Prostate gland (tissue), 2 donors: ENCODE measurements around the gene NFIX. TPM values are rescaled to one million over a fixed set of nuclear protein-coding genes. Genes with fewer than 3 reads are reported as not detected.

Experiments used
- DNase-seq: peaks from one replicate; pipeline ENCODE4 v3.0.0-alpha.2; 2019; ENCODE audit warnings: low spot score
- H3K27ac ChIP-seq, 2 donors: fragments of 200-600 bp; sonication (generic); 2 replicates each; pipeline ENCODE4 v1.5.1; 2017 to 2019
- H3K27me3 ChIP-seq: fragments of 200-600 bp; sonication (generic); replicated peaks from 2 replicates; pipeline ENCODE4 v1.5.1; 2019; ENCODE audit not compliant: insufficient read depth
- H3K36me3 ChIP-seq, 2 donors: fragments of 200-600 bp; sonication (generic); 1 replicate in 1 of 2; 2 replicates in 1 of 2; pipeline versions ENCODE4 v1.5.1 to v1.8.1; 2017 to 2019
- H3K4me1 ChIP-seq: fragments of 200-600 bp; sonication (generic); replicated peaks from 2 replicates; pipeline ENCODE4 v1.5.1; 2019
- H3K4me3 ChIP-seq, 2 donors: fragments of 200-600 bp; sonication (generic); 2 replicates each; pipeline ENCODE4 v1.5.1; 2017 to 2019
- H3K9me3 ChIP-seq: fragments of 200-600 bp; sonication (generic); 2 replicates; pipeline ENCODE4 v1.5.1; 2017
- POLR2A ChIP-seq: fragments of 450-650 bp; IDR thresholded peaks from one replicate; pipeline ENCODE4 v1.6.1; 2016; ENCODE audit warnings: antibody characterized with exemption, mild to moderate bottlenecking
- POLR2AphosphoS5 ChIP-seq: sonication (generic); formaldehyde crosslinking; IDR thresholded peaks from one replicate; pipeline ENCODE4 v1.6.1; 2017; ENCODE audit warnings: antibody characterized with exemption
- WGBS: methylation state at CpG from one replicate; pipeline ENCODE4 v1.1.5; 2018; 5-methylcytosine and 5-hydroxymethylcytosine counted together
- intact Hi-C: fragments of 100-400 bp; cut with DNase I; formaldehyde crosslinking; loops from one replicate; pipeline ENCODE4 v1.14.2; 2022
- total RNA-seq, 2 donors: library from RNA; depleted of rRNA; stranded (reverse); fragments of >200 nt; gene quantifications; one replicate each; pipeline ENCODE4 v1.1.0, GENCODE V29; 2016
- TF ChIP-seq, protein P1 (sequence below), 4 experiments: fragments of 200-600 bp in 2 of 4; fragments of 450-650 bp in 2 of 4; sonication (generic) in 2 of 4; IDR thresholded peaks; 1 replicate in 3 of 4; 2 replicates in 1 of 4; pipeline ENCODE4 v1.5.1; 2016 to 2019; ENCODE audit warnings: antibody characterized with exemption in 4 of 4, mild to moderate bottlenecking in 2 of 4, moderate library complexity in 2 of 4

NFIX gene
- total RNA-seq, 2 donors from 2014 or later, result 185 to 286 TPM

DNA sequence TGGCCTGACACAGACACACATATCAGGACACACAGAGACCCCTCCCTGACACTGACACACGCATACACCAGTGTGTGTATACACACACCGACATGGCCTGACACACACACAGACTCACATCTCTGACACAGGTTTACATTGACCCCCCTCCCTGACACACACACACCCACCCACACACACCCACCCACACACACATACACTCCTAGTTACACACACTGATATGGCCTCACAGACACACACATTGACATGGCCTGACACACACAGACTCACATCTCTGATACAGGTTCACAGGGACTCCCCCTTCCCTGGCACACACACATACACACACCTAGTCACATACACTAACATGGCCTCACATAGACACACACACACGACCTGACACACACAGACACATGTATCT is 4.4 kb upstream of the NFIX start:
- 87% methylated on average over 3 of the region's 3 CpGs for WGBS
- no peak overlapping the region for H3K4me3 ChIP-seq
- no peaks in the 10 kb centered on the region for H3K36me3 ChIP-seq
- DNase-seq, result no peak
- H3K4me1 ChIP-seq, result no peaks in the 10 kb centered on the region
- no peak for TF ChIP-seq POLR2AphosphoS5
- TF ChIP-seq POLR2A, result no peak
- TF ChIP-seq, protein P1, sequence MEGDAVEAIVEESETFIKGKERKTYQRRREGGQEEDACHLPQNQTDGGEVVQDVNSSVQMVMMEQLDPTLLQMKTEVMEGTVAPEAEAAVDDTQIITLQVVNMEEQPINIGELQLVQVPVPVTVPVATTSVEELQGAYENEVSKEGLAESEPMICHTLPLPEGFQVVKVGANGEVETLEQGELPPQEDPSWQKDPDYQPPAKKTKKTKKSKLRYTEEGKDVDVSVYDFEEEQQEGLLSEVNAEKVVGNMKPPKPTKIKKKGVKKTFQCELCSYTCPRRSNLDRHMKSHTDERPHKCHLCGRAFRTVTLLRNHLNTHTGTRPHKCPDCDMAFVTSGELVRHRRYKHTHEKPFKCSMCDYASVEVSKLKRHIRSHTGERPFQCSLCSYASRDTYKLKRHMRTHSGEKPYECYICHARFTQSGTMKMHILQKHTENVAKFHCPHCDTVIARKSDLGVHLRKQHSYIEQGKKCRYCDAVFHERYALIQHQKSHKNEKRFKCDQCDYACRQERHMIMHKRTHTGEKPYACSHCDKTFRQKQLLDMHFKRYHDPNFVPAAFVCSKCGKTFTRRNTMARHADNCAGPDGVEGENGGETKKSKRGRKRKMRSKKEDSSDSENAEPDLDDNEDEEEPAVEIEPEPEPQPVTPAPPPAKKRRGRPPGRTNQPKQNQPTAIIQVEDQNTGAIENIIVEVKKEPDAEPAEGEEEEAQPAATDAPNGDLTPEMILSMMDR (IDR thresholded peaks at IDR 0.05), result no peak
- H3K27ac ChIP-seq, result peak overlapping the region in 1 of 2 donors; percentile 34
- no peaks in the 10 kb centered on the region for H3K27me3 ChIP-seq
- no peaks in the 10 kb centered on the region for H3K9me3 ChIP-seq
- intact Hi-C loops, result no loop called here

DNA sequence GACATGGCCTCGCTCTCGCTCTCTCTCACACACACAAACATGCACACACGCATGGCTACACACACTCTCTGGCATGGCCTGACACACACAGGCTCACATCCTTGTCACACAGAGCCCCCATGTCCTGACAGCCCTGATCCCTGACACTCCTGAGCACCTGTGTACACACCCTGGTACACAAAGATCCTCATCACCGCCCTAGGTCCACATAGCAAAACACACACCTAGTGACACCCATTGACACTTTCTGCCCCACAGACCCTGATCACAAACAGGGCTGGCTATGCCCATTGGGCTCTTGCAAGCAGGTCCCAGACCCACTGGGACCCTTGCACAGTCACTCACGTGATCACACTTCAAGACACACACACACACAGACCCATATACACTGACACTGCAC is 4.0 kb upstream of the NFIX start:
- TF ChIP-seq, protein P1 (IDR thresholded peaks at IDR 0.05), result no peak
- TF ChIP-seq POLR2AphosphoS5 (peak; percentile 74), POLR2A (no peak)
- DNase-seq, result no peak
- intact Hi-C loops, result no loop called here
- Histone ChIP-seq H3K27ac (peak overlapping the region in 1 of 2 donors; percentile 34), H3K27me3 (no peaks in the 10 kb centered on the region), H3K4me1 (no peaks in the 10 kb centered on the region), H3K4me3 (no peak overlapping the region), H3K9me3 (no peaks in the 10 kb centered on the region), H3K36me3 (no peaks in the 10 kb centered on the region)
- 85% methylated on average over 5 of the region's 5 CpGs for WGBS

DNA sequence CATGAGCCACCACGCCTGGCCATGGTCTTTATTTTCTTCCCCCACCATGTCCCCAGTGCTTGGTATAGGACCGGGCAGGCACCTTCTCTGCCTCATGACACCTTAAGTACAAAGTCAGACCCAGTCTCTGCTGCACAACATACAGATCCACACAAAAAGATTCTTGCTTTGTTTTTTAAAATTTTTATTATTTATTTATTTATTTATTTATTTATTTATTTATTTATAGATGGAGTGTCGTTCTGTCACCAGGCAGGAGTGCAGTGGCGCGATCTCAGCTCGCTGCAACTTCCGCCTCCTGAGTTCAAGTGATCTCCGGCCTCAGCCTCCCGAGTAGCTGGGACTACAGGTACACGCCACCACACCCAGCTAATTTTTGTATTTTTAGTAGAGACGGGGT is 2.5 kb upstream of the NFIX start:
- H3K9me3 ChIP-seq, result no peaks in the 10 kb centered on the region
- no peaks in the 10 kb centered on the region for H3K4me1 ChIP-seq
- H3K4me3 ChIP-seq, result no peak overlapping the region
- H3K27ac ChIP-seq, result peak overlapping the region in 1 of 2 donors; percentile 8
- H3K27me3 ChIP-seq, result no peaks in the 10 kb centered on the region
- no peaks in the 10 kb centered on the region for H3K36me3 ChIP-seq
- TF ChIP-seq POLR2AphosphoS5, result no peak
- intact Hi-C loops, result no loop called here
- DNase-seq, result no peak
- 95% methylated on average over 11 of the region's 11 CpGs for WGBS

DNA sequence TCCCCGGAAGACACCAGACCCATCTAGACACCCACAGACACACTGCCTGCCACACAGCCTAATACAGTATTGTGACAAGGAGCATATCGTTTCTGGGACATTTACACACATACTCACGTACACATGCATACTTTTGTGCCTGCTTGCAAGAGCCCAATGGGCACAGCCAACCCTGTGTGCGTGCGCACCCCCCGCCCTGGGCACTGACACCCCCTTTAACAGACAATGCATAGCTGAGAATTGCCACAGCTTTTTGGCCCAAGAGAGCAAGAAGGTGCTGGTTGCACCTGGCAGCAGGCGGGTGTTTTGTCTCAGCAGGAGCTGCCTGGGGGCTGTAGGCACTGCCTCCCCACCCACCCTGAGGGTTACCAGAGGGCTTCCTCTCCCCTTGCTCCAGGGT is 1.7 kb upstream of the NFIX start:
- peaks cover 3% of the 10 kb centered on the region for H3K4me1 ChIP-seq
- intact Hi-C loops, result no loop called here
- H3K27me3 ChIP-seq, result no peaks in the 10 kb centered on the region
- no peaks in the 10 kb centered on the region for H3K9me3 ChIP-seq
- H3K36me3 ChIP-seq, result no peaks in the 10 kb centered on the region
- WGBS, result 48% methylated on average over 7 of the region's 7 CpGs
- peak overlapping the region in 1 of 2 donors; percentile 30 for H3K27ac ChIP-seq
- DNase-seq, result no peak
- no peak overlapping the region for H3K4me3 ChIP-seq
- no peak for TF ChIP-seq POLR2AphosphoS5
- TF ChIP-seq, protein P1 (IDR thresholded peaks at IDR 0.05), result no peak
- TF ChIP-seq POLR2A, result no peak

DNA sequence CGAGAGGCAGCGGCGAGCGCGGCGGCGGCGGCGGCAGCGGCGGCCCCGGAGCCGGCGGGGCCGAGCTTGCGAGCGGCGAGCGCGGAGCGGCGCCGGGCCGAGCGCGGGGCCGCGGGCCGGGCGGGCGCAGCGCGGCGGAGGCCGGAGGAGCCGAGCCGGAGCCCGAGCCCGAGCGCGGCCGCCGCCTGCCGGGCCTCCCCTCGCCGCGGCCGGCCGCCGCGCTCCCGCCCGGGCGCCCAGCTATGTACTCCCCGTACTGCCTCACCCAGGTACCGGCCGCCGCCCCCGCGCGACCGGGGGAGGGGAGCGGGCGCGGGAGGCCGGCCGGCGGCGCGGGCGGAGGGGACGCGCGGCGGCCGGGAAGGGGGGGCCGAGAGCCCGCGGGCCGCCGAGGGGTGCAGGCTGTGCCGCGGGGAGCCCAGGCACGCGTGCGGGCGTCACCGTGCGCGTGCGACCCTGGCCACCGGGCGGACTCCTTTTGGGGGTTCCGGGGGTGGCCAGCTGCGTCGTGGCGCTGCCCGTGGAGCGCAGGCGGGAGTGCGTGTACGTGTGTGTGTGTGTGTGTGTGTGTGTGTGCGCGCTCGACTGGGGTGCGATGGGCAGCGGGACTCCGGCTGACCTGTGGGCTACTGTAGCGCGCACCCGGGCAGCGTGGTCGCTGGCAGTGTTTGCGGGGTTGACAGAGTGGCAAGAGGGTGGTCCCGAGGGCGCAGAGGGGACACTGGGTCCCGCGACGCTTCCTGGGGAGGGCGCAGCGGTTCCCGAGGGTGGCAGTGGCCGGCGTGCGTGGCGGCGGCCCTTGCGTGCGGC is 526 bp downstream of the NFIX start:
- no peak for DNase-seq
- Histone ChIP-seq H3K36me3 (no peaks in the 10 kb centered on the region), H3K27me3 (no peaks in the 10 kb centered on the region), H3K4me3 (peak overlapping the region; percentile 78 to 87), H3K27ac (peak overlapping the region; percentile 96 to 97), H3K9me3 (no peaks in the 10 kb centered on the region), H3K4me1 (peaks cover 25% of the 10 kb centered on the region)
- intact Hi-C loops, result loop anchor here (2.0 kb wide), 2 partner anchors 23 to 65 kb away; no protein-coding TSS in a partner anchor
- WGBS, result 0% methylated on average over 3 of the region's 129 CpGs
- TF ChIP-seq POLR2A, result no peak
- TF ChIP-seq, protein P1 (IDR thresholded peaks at IDR 0.05), result peak in 1 of 4 experiments; percentile 6
